ENCODE measurements around the gene GPR142. TPM values are rescaled to one million over a fixed set of nuclear protein-coding genes. Genes with fewer than 3 reads are reported as not detected.

Gene GPR142
- total and polyA plus RNA-seq, 10 of the 15 experiments (the other 5 are each of a cell fraction or from before 2014, with no cell fraction given), result not detected

DNA sequence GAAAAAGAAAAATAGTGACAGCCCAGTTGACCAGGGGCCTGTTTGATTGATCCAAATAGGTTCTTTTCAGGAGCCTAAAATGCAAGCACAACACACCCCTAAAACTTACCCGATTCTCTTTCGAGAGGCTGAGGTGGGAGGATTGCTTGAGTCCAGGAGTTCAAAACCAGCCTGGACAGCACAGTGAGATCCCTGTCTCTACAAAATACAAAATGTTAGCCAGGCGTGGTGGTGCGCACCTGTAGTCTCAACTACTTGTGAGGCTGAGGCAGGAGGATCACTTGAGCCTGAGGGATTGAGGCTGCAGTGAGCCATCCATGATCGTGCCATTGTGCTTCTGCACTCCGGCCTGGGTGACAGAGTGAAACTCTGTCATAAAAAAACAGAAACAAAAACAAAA lies 42.8 kb upstream of the GPR142 start:
- ChIA-PET CTCF (no interaction called here), POLR2A (no interaction called here), RAD21 (ENCODE audit: unreplicated experiment) (no interaction called here), SMC1A (ENCODE audit: uncharacterized antibody, unreplicated experiment) (no interaction called here)
- Histone ChIP-seq H3K36me3 (ENCODE audit: control insufficient read depth in 2 of 2, insufficient read depth in 2 of 2, low read length in 1 of 2) (no peaks in the 10 kb centered on the region), H2AFZ (ENCODE audit: control insufficient read depth, low read depth, low read length) (no peak overlapping the region), H3K4me1 (ENCODE audit: control insufficient read depth, insufficient read depth, low read length) (no peaks in the 10 kb centered on the region), H3K27me3 (replicated peaks in 1 of 2; ENCODE audit: control insufficient read depth in 2 of 2, insufficient read depth in 2 of 2, low read length in 1 of 2) (peaks cover 4 to 8% of the 10 kb centered on the region in 2 experiments; a peak in 3 of 4 replicates), H3K9ac (ENCODE audit: control insufficient read depth, insufficient read depth, low read length) (no peak overlapping the region), H4K20me1 (ENCODE audit: control insufficient read depth, insufficient read depth) (no peaks in the 10 kb centered on the region), H3K4me2 (ENCODE audit: control insufficient read depth, insufficient read depth) (no peak overlapping the region), H3K79me2 (ENCODE audit: control insufficient read depth, insufficient read depth, low read length) (no peaks in the 10 kb centered on the region), H3K9me3 (replicated peaks; ENCODE audit: control insufficient read depth, insufficient read depth, low read length) (no peaks in the 10 kb centered on the region), H3K27ac (ENCODE audit: control insufficient read depth, insufficient read depth) (no peak overlapping the region), H3K4me3 (no peak overlapping the region)
- intact Hi-C loops (cut with micrococcal nuclease; ENCODE audit: unreplicated experiment) (no loop called here), in situ Hi-C loops (cut with MboI) (no loop called here)
- FAIRE-seq, result no peak
- ATAC-seq, result no peak
- BruUV-seq (replicated peaks), result no TSS peak
- no peak for TF ChIP-seq SP1 (IDR thresholded peaks at IDR 0.05; ENCODE audit: low read depth, low read length)
- TF ChIP-seq CREB1 (IDR thresholded peaks at IDR 0.05; ENCODE audit: low read depth), result no peak
- TF ChIP-seq BCL11A (IDR thresholded peaks at IDR 0.05; ENCODE audit: low read depth, low read length), result no peak
- no peak for TF ChIP-seq CBX5 (IDR thresholded peaks at IDR 0.05; ENCODE audit: low read depth)
- no peak for TF ChIP-seq ASH2L (IDR thresholded peaks at IDR 0.05; ENCODE audit: borderline replicate concordance, low read depth)
- TF ChIP-seq, protein P1, sequence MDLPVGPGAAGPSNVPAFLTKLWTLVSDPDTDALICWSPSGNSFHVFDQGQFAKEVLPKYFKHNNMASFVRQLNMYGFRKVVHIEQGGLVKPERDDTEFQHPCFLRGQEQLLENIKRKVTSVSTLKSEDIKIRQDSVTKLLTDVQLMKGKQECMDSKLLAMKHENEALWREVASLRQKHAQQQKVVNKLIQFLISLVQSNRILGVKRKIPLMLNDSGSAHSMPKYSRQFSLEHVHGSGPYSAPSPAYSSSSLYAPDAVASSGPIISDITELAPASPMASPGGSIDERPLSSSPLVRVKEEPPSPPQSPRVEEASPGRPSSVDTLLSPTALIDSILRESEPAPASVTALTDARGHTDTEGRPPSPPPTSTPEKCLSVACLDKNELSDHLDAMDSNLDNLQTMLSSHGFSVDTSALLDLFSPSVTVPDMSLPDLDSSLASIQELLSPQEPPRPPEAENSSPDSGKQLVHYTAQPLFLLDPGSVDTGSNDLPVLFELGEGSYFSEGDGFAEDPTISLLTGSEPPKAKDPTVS (IDR thresholded peaks at IDR 0.05; ENCODE audit: low read depth, low read length), result no peak
- no peak for TF ChIP-seq ETV6 (conservative IDR thresholded peaks at IDR 0.05 in 1 of 2, IDR thresholded peaks at IDR 0.05 in 1 of 2; ENCODE audit: borderline replicate concordance in 1 of 2, low read depth in 1 of 2)
- TF ChIP-seq BMI1 (IDR thresholded peaks at IDR 0.05; ENCODE audit: borderline replicate concordance), result no peak
- no peak for TF ChIP-seq BACH1 (IDR thresholded peaks at IDR 0.05; ENCODE audit: borderline replicate concordance)
- TF ChIP-seq, protein P2, sequence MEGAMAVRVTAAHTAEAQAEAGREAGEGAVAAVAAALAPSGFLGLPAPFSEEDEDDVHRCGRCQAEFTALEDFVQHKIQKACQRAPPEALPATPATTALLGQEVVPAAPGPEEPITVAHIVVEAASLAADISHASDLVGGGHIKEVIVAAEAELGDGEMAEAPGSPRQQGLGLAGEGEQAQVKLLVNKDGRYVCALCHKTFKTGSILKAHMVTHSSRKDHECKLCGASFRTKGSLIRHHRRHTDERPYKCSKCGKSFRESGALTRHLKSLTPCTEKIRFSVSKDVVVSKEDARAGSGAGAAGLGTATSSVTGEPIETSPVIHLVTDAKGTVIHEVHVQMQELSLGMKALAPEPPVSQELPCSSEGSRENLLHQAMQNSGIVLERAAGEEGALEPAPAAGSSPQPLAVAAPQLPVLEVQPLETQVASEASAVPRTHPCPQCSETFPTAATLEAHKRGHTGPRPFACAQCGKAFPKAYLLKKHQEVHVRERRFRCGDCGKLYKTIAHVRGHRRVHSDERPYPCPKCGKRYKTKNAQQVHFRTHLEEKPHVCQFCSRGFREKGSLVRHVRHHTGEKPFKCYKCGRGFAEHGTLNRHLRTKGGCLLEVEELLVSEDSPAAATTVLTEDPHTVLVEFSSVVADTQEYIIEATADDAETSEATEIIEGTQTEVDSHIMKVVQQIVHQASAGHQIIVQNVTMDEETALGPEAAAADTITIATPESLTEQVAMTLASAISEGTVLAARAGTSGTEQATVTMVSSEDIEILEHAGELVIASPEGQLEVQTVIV (IDR thresholded peaks at IDR 0.05; ENCODE audit: borderline replicate concordance, partially characterized antibody), result no peak
- TF ChIP-seq, protein P3, sequence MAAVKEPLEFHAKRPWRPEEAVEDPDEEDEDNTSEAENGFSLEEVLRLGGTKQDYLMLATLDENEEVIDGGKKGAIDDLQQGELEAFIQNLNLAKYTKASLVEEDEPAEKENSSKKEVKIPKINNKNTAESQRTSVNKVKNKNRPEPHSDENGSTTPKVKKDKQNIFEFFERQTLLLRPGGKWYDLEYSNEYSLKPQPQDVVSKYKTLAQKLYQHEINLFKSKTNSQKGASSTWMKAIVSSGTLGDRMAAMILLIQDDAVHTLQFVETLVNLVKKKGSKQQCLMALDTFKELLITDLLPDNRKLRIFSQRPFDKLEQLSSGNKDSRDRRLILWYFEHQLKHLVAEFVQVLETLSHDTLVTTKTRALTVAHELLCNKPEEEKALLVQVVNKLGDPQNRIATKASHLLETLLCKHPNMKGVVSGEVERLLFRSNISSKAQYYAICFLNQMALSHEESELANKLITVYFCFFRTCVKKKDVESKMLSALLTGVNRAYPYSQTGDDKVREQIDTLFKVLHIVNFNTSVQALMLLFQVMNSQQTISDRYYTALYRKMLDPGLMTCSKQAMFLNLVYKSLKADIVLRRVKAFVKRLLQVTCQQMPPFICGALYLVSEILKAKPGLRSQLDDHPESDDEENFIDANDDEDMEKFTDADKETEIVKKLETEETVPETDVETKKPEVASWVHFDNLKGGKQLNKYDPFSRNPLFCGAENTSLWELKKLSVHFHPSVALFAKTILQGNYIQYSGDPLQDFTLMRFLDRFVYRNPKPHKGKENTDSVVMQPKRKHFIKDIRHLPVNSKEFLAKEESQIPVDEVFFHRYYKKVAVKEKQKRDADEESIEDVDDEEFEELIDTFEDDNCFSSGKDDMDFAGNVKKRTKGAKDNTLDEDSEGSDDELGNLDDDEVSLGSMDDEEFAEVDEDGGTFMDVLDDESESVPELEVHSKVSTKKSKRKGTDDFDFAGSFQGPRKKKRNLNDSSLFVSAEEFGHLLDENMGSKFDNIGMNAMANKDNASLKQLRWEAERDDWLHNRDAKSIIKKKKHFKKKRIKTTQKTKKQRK (IDR thresholded peaks at IDR 0.05; ENCODE audit: low read depth, low read length), result no peak
- no peak for DNase-seq (ENCODE audit: low read depth, low spot score)
- WGBS (ENCODE audit: insufficient coverage, insufficient replicate concordance, low lambda C conversion rate, missing lambda C conversion rate), result 64% methylated on average over 6 of the region's 6 CpGs

All from GM12878 (cell line).